ENCODE results near the gene ACBD3. TPM values are rescaled to one million over a fixed set of nuclear protein-coding genes. Genes with fewer than 3 reads are reported as not detected.
A peak's percentile ranks its signal among the peaks of the same experiment; 100 is the strongest.

Gene ACBD3
- polyA plus RNA-seq, 3 donors, result 12.2 to 27.3 (median 17.9) TPM

- H3K27ac ChIP-seq (ENCODE audit: low read depth, low read length), result no peak overlapping the region
- WGBS, 3 donors, result 84 to 99% (median 90%) methylated on average over 4 of the region's 4 CpGs
Measured at GRCh38 chr1:226123212-226123560, 63.4 kb downstream of the ACBD3 start.

DNA sequence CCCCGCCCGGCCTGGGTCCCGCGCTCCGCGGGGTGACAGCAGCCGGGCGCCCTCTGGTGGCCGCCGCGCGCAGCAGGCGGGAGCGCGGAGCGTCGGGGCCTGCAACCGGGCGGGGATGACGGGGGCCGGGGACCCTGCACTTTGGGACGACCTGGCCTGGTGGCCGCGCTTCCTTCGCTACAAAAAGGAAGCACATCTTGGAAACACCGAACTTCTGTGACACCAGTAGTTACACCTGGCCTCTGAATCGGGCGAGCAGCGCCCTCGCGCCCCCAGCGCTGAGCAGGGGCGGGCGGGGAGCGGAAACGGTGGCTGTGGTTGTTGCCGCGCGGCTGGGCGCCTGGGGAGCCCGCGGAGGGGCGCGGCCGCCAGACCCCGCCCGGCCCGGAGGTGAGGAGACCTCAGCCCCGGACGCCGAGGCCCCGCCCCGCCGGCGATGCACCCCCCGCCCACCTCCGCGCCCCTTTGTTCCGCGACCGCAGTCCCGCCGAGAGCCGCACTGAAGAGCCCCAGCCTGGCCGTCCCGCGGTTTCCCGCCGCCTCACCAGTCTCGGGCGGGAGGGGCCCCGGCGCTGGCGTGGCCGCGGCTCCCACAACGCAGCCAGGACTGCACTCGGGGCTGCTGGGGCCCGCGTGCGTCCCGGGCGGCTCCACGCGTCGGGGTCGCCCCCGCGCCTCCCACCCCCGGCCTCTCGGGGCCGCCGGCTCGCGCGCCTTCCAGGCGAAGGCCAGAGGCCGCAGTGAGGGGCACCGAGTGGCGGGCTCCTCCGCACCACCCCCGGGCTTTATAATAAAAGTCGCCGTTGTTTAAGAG, 64.7 kb downstream of the ACBD3 start:
- 0 to 1% (median 1%) methylated on average over 53 to 104 of the region's 104 CpGs for WGBS, 3 donors
- H3K27ac ChIP-seq (ENCODE audit: low read depth, low read length), result no peak overlapping the region

- no peak overlapping the region for H3K27ac ChIP-seq (ENCODE audit: low read depth, low read length)
- WGBS, 3 donors, result 14 to 18% (median 14%) methylated on average over 26 to 37 of the region's 37 CpGs
Measured at GRCh38 chr1:226121049-226121586, 65.4 kb downstream of the ACBD3 start.

- 71 to 90% (median 88%) methylated on average over 5 of the region's 5 CpGs for WGBS, 3 donors
- H3K27ac ChIP-seq (ENCODE audit: low read depth, low read length), result no peak overlapping the region
Measured at GRCh38 chr1:226120398-226120797, 66.1 kb downstream of the ACBD3 start.

DNA sequence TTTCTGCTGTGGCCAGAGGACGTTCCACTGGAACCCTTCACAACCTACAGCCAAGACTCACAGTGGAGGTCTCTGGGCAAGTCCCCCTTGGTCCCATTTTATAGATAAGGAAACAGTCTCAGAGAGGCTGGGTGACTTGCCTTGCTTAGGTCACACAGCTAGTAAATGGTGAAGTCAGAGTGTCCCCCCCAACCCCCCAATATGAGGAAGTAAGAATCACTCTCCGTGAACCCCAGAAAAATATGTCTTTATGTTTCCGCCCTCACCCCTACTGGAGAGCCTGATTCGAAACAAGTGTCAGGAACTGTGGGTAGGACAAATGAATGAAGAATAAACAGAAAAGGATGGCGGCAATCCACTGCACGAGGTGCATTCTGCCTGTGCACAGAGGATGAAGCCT, 67.4 kb downstream of the ACBD3 start:
- WGBS, 3 donors, result 81 to 86% (median 86%) methylated on average over 6 of the region's 6 CpGs
- no peak overlapping the region for H3K27ac ChIP-seq (ENCODE audit: low read depth, low read length)

DNA sequence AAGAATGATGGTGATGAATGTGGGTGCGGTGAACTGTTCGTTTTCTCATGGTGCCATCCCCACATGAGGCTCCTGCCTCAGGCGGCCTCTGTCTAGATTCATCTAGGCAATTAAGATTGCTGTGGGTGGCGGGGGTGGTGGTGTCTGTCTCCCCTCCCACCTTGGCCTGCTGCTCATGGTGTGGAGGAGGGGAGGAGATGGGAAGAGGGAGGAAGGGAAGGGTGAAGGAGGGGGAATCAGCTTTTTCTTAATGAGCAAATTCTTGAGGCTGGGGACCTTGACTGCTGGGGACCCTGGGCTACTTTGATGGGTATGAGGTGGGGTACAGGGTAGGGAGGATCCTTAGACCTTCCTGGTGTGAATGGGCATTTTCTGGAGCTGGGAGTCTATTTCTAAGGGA, 68.2 kb downstream of the ACBD3 start:
- no peak overlapping the region for H3K27ac ChIP-seq (ENCODE audit: low read depth, low read length)
- 88 to 95% (median 91%) methylated on average over 4 of the region's 4 CpGs for WGBS, 3 donors

GRCh38 chr1:226117330-226117729, 69.2 kb downstream of the ACBD3 start:
- H3K27ac ChIP-seq (ENCODE audit: low read depth, low read length), result no peak overlapping the region

GRCh38 chr1:226116673-226117072, 69.9 kb downstream of the ACBD3 start:
- H3K27ac ChIP-seq (ENCODE audit: low read depth, low read length), result no peak overlapping the region
- WGBS, 3 donors, result 55 to 74% (median 65%) methylated on average over 3 of the region's 3 CpGs

More at GRCh38 chr1:226117330-226117729, 69.2 kb downstream of the ACBD3 start:
- 78 to 93% (median 86%) methylated on average over 6 of the region's 6 CpGs for WGBS, 3 donors

DNA sequence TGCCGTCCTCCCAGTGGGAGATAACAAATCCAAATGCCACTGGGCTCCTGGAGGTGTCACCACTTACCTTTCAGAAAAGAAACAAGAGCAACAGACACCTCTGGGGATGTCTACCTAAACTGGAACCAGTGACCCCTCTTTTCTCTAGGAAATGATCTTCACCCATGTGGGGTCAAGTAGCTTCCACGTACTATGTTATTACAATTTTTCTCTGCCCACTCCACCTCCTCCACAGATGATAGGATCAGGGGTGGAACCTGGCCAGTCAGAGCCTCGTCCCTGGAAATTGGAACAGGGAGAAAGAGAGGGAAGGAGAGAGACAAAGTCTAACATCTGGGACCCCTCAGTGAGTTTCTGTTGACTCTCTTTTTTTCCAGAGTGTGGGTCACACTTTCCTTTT, 73.9 kb downstream of the ACBD3 start:
- 89 to 91% (median 90%) methylated on average over 3 of the region's 3 CpGs for WGBS, 3 donors
- H3K27ac ChIP-seq (ENCODE audit: low read depth, low read length), result no peak overlapping the region

DNA sequence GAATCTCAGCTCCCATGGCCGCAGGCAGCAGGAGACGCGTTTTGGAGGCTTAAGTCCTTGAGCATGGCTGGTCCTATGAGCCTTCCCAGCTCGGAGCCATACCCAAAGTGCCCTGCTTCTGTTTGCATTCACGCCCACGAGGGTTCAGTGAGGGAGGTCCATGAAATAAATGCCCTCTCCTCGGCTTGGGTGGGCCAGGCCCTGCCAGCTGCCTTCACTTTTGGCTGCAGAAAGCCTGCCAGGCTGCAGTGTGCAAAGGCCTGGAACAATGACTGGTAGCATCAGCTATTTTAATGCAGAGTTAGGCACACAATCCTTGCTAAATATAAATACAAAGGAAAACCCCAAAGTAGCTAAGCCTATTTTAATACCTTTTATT, 74.7 kb downstream of the ACBD3 start:
- 79 to 86% (median 85%) methylated on average over 7 of the region's 7 CpGs for WGBS, 3 donors
- H3K27ac ChIP-seq (ENCODE audit: low read depth, low read length), result no peak overlapping the region

- 28 to 41% (median 40%) methylated on average over 11 of the region's 11 CpGs for whole genome bisulfite sequencing, 3 donors
- H3K27ac ChIP-seq (ENCODE audit: low read depth, low read length), result peak overlapping the region; percentile 80
Measured at GRCh38 chr1:226111098-226111882, 75.3 kb downstream of the ACBD3 start.

- 1% methylated on average over 70 to 73 of the region's 73 CpGs for WGBS, 3 donors
- H3K27ac ChIP-seq (ENCODE audit: low read depth, low read length), result peak overlapping the region; percentile 80
Measured at GRCh38 chr1:226110249-226111097, 76.1 kb downstream of the ACBD3 start.

- 0 to 1% (median 1%) methylated on average over 42 to 57 of the region's 57 CpGs for WGBS, 3 donors
- H3K27ac ChIP-seq (ENCODE audit: low read depth, low read length), result peak overlapping the region; percentile 68
Measured at GRCh38 chr1:226109829-226110248, 76.7 kb downstream of the ACBD3 start.

GRCh38 chr1:226108935-226109828, 77.4 kb downstream of the ACBD3 start:
- WGBS, 3 donors, result 11 to 20% (median 14%) methylated on average over 23 of the region's 23 CpGs

DNA sequence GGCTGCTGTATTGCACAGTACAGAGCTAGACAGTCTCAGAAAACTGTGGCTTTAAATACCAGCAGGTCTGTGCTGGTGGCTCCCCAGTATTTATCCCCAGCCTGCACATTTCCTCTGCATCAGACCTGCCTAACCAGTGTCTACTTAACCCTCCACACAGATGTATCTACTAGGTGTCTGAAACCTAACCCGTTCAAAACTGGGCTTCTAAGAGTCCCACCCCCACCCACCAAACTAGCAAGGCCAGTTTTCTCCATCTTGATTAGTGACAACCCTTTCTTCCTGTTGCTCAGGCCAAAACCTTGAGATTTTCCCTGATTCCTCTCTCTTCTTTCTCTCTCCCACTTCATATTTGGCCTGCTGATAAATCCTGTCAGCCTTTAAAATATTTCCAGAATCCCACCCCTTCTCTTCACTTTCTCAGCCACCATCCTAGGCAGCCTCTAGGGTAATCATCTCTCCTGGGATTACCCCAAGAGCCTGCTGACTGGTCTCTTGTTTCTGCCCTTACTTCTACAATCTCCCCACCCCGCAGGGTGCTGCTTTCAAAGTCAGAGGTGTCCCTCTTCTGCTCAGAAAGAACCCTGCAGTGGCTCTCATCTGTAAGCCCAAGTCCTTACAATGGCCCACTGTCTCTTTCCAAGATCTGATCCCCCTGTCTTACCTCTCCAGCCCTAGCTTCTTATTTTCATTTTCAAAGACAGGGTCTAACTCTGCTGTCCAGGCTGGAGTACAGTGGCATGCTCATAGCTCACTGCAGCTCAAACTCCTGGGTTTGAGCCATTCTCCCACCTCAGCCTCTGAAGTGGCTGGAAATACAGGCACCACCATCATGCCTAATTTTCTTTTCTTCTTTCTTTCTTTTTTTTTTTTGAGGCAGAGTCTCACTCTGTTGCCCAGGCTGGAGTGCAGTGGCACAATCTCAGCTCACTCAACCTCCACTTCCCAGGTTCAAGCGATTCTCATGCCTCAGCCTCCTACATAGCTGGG, 78.8 kb downstream of the ACBD3 start:
- H3K27ac ChIP-seq (ENCODE audit: low read depth, low read length), result no peak overlapping the region

More at GRCh38 chr1:226108935-226109828, 77.4 kb downstream of the ACBD3 start:
- peak overlapping the region; percentile 68 for H3K27ac ChIP-seq (ENCODE audit: low read depth, low read length)

GRCh38 chr1:226104671-226105121, 81.8 kb downstream of the ACBD3 start:
- 66 to 80% (median 73%) methylated on average over 8 of the region's 8 CpGs for WGBS, 3 donors
- H3K27ac ChIP-seq (ENCODE audit: low read depth, low read length), result no peak overlapping the region

More for the DNA sequence above, 78.8 kb downstream of the ACBD3 start:
- 69 to 82% (median 76%) methylated on average over 3 of the region's 3 CpGs for WGBS, 3 donors
